NCI-H69 (cell line): ENCODE results near the gene NNT.
"Not testable (repeated sequence)": the region's sequence is repeated elsewhere in the genome, so short reads cannot be mapped to it uniquely, and the experiment has no call there.

Experiments used
- DNase-seq: peaks from one replicate; lab custom pipeline; 2025; lab: John Stamatoyannopoulos, UW

The NNT gene

DNA sequence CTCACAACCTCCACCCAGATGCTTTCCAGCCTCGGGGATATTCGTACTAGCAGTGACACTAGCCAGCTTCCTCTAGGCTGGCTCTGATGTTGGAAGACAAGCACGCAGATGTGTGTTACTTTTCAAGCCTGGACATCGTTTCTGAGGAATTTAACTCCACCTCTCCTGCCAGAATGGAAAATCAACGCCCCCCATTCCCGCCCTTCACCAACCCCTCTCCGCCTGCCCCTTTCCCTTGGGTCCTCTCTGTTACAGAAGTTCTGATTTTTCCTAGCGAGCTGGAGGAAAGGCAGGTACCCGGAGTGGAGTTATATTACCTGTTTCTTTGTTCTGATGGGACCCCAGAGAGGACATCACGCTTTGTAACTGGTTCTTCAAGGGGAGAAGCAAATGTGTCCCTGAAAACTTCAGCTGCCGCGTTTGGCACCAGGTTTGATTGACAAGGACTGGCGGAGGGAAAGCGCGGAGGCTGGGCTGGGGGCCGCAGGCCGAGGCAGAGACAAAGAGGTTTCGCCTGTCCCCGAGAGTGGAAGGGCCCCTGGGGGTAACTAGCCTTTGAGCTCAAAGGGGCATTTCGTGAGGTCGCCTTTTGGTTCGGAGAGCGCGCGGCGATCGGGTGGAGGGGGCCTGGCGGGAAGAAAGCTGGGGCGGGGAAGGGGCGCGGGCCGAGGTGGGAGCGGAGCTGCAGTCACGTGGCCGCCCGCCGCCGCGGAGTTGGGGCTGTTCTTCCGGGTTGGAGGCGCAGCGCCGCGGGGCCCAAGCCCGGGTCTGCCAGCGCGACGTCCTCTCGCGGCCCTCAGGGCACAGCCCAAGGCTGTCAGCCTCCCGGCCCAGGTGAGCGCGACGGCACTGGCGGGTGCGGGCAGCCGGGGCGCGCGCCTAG is at the start of gene NNT:
TSS of gene NNT (plus strand) at position 720 of the 883 bp plus-strand sequence. CDS start 6,016 bp downstream, outside the sequence.
- DNase-seq: peak; percentile 90

DNA sequence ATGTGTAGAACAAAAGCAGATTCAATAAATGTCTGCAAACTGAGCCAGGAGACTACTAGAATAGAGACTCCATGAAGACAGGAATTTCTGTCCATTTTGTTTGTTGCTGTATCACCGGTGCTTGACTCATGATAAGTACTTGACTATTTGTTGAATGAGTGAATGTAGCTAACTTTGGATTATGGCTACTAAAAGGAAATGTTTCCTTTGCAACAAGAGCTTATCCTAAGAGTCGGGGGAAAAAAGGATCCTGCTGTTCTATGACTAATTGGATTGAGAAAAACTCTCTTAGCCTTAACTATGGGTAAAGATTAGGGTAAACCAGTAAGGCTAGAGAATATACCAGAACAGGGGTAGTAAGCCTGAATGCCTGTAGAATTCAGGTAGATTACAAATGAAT is 49.6 kb upstream of the NNT start:
- DNase-seq: no peak

DNA sequence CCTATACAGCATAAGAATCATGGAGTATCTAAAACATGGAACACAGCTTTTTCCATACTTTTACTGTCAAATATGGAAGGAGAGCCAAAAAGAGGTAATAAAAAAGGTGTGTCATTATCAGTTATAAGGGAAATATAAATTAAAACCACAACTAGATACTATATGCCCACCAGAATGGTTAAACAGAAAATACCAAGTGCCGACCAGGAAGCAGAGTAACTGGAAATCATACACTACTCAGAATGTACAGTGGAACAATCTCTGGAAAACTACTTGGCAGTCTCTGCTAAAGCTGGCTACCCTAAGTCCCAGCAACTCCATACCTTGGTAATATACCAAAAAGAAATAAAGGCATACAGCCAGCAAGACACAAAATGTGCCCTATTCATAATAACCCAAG is 48.5 kb upstream of the NNT start:
- DNase-seq: no peak

DNA sequence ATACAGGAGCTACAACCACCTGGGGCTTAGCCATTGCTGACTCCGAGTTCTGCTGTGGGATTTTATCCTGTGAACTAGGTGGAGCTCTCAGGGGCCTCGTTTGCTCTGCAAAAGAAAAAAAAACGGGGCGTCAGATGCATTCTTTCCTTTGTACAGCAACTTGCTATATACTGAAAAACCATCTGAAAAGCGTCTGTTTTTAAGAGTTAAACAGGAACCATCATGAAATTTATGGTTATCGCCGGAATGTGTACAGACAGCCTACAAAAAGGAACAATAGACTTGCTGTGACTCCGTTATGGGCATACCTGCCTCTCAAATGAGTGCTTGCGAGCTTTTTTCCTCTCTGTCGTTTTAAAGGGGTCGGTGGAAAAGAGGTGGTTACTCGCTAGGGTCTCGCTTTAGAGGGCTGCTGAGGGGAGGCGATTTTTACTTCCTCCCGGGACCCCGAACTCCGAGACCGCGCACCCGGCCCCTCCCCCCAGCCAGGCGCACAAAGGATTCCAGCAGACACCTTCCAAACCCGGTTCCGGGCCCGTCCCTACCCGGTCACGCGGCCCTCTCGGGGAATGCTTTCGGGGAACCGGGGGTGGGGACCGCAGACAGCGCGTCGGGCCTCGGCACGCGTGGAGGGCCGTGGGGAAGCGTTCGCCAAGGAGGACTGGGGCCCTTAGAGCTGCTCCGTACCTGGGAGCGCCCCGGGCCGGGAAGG is 46.9 kb upstream of the NNT start:
- peak; percentile 61 for DNase-seq

DNA sequence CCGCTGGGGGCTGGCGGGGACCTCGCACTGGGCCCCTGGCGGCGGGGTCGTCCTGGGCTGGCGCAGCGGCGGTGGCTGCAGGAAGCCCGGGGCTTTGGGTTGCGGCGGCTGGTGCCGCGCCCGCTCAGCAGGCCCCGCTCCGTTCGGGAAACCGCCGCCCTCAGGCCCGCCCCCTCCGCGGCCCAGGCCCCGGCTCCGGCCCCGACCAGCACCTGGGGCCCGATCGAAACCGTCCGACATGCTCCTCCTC is 46.4 kb upstream of the NNT start:
- DNase-seq: not testable (repeated sequence)

DNA sequence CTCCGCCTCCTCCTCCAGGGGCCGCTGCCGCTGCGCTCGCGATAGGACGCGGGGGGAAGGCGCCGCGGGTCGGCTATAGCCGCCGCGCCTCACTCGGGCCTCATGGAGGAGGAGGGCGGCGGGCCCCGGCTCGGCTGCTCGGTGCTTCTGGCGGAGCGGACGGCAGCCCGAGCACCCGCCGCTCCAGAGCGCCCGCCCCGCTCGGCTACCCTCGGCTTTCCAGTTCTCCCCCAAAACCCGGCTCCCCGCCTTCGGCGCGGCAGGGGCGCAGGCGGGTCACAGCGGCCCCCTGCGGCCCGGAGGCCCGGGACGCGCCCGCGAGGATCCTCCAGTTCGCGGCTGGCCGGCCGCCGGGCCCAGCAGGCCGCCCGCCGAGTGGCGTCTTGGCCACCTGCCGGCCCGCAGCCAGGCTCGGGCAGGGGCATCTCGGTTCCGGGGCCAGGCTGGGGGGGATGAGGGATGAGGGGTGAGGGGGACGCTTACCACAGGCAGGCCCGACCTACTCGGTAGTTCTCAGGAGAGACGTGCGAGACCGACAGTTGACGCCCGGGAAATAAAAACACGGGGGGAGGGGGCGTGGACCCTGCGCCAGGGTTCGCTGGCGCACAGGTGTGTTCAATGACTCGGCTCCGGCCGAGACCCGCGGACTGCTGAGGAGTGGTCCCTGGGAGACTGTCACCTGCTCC is 46.0 kb upstream of the NNT start, which contains the start of gene PAIP1:
TSS of gene PAIP1 (minus strand) at position 221 of the 686 bp plus-strand sequence. CDS start 231 bp downstream, outside the sequence.
- DNase-seq: peak; percentile 92

DNA sequence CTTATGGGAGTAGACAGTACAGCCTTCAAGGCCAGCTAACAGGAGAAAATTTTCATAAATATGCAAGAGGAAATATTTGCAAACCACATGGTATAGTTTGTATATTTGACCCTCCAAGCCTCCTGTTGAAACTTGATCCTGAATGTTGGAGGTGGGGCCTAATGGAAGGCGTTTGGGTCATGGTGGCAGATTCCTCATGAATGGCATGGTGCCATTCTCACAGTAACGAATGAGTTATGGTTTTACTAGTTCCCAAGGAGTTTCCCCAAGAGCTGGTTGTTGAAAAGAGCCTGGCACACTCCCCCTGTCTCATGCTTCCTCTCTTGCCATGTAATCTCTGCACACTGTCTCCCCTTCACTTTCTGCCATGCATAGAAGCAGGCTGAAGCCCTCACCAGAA is 42.9 kb upstream of the NNT start:
- DNase-seq: peak; percentile 14

DNA sequence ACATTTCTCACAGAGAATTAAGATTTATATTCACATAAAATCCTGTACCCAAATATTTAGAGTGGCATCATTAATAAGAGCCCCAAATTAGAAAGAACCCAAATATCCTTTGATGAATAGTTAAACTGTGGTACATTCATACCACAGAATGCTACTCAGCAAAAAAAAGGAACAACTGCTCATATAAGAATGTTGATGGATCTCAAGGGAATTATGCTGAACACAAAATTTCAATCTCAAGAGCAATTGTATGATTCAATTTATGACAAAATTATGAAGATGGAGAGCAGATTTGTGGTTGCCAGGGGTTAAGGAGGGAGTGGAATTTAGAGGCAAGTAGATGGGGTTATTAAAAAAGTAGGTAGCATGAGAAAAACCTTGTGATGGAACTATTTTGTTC is 41.6 kb upstream of the NNT start:
- DNase-seq: no peak

DNA sequence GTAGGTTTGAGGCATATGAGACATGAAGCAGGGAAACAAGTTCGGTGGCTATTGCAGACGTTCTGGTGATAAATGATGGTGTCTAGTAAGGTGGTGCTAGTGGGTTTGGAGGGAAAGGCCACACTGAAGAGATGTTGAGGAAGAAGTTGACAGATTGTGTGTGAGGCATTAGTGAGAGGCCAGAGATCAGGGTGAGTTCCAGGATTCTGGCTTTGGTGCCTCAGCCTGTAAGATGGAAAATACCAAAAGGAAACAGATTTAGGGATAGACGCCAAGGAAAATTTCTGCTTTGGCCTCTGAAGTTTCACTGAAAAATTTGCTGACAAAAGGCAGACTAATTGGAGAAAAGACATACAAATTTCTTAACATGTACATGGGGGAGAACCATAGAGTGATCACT is 39.7 kb upstream of the NNT start:
- no peak for DNase-seq

DNA sequence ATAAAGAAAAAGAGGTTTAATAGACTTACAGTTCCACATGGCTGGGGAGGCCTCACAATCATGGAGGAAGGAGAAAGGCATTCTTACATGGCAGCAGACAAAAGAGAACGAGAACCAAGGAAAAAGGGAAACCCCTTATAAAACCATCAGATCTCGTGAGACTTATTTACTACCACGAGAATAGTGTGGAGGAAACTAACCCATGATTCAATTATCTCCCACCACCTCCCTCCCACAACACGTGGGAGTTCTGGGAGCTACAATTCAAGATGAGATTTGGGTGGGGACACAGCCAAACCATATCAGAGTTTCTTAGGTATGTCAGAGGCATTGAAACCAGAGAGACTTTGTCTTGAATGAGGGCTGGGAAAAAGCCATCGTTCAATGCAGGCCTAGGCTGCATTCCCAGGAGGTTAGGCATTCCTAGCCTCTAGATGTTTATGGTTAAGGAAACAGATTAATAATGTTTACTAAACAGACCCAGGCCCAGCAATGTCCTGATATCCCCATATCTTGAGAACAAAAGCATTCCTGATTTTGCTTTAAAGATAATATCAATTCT is 38.6 kb upstream of the NNT start:
- no peak for DNase-seq

DNA sequence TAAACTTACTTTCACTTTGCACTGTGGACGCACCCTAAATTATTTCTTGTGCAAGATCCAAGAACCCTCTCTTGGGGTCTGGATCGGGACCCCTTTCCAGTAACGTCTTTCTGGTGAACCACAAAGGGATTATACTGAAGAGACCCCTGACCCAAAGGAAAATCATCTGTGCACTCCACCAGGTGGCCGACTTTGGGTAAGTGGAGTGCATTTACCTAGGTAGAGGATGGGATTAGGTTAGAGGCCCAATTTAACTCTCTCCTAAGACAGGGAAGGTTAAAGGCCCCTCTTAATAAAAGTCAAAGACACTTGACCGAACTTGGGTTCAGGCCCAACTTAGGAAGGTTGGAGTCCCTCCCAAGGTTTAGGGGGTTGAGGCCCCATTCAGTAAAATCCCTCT is 37.9 kb upstream of the NNT start:
- no peak for DNase-seq

DNA sequence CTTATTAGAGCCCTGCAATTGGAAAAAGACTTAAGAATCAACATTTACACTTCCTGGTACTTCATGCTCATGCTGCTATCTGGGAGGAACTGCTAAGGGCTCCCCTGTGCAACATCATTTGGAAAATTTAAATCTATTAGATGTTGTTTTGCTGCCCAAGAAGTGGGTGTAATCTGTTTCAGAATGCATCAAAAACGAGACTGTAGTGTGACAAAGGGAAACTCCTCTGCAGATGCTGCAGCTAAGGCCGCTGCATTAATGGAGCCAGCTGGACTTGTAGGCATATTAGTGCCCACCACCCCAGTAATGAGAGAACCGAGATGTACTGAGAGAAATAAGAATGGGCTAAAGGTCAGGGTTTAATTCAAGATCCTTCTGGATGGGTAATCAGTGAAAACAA is 35.0 kb upstream of the NNT start:
- no peak for DNase-seq

DNA sequence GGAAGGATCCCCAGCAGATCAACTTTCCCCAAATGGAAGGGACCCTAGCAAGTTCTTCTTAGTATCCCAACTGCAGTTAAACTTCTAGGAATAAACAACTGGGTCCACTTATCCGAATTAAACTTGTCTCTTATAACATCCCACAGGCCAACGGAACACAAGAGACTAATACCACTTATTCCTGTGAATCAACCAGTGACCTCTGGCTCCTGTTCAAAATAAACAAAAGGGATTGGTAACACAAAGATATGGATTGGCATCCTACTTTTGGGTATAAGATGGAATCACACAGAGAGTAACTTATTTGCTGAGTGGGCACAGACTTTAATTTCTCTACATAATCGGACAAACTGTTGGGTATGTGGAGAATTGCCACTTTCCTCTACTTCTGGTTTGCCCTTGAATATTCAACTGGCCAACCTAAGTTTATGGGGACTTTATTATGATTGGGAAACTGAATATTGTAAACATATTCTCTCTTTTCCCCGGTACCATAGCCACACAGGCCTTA is 33.7 kb upstream of the NNT start:
- no peak for DNase-seq

DNA sequence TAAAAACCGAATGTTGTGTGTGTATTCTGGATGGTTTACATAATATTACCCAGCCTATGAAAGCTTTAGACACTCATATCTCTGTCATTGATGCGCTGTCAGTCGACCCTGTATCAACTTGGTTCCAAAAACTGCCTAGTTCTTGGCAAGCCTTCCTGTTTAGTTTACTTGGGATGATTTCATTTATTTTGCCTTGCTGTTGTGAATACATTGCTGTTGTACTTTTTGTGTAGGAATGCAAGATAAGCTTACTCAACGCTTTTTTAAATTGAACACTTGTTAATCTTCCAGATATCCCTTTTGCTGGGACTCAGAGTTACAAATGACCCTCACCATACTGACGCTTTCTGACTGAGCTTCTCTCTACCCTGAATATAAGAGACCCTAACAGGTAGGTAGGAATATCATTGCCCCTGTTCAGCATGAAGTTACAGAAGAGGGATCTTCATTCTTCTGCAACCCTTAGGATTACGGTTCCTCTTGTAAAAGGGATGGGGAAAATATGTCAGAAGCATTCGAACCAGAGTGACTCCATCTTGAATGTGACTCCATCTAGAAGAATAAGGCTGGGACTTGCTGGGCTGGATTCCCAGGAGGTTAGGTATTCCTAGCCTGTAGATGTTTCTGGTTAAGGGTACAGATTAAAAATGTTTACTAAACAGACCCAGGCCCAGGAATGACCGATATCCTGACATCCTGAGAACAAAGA is 32.4 kb upstream of the NNT start:
- no peak for DNase-seq

DNA sequence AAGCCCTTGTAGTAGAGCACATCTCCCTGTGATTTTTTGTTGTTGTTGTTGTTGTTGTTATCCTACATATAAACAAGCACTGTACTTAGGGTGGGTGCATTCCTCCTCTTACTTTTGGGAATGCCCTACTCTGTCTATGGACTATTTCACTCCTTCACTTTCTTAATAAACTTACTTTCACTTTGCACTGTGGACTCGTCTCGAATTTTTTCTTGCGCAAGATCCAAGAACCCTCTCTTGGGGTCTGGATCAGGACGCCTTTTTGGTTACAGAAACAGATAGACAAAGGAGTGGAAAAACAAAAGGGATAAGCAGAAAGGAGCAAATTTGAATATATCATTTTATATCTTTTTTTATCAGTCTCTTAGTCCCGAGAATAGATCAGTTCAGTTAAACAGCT is 31.7 kb upstream of the NNT start:
- DNase-seq: no peak

DNA sequence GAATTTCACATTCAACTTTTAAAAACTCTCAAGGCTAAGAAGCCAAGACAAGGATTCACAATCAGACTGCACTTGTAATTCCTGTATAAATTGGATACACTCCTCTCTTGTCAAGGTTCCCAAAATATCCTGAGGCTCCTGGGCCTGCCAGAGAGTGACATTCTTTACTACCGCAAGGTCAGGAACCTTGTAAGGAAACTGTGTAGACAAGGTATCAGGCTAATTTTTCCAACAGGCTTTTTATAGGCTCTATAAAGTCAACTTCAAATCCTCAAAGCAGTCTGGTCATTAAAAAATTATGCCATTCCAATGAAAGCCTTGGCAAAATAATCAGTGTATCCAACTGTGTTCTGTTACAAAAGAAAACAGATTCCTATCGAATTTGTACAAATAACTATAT is 30.6 kb upstream of the NNT start:
- no peak for DNase-seq

DNA sequence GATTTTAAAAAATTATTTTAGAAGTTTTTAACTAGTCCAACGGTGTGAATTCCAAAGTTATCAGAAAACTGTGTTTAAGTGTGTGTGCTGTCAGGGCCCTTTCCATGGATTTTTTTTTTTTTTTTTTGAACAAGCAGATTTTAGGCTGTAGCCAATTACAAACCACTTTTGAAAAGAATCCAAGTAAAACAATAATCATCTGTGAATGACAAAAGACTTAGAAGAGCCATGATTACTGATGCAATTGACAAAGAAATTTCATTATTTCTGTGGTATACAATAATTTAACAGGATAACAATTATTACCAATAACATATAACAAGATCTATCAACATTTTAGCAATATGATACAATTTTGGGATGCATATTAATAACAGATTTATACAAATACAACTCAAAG is 29.9 kb upstream of the NNT start:
- DNase-seq: peak; percentile 40

DNA sequence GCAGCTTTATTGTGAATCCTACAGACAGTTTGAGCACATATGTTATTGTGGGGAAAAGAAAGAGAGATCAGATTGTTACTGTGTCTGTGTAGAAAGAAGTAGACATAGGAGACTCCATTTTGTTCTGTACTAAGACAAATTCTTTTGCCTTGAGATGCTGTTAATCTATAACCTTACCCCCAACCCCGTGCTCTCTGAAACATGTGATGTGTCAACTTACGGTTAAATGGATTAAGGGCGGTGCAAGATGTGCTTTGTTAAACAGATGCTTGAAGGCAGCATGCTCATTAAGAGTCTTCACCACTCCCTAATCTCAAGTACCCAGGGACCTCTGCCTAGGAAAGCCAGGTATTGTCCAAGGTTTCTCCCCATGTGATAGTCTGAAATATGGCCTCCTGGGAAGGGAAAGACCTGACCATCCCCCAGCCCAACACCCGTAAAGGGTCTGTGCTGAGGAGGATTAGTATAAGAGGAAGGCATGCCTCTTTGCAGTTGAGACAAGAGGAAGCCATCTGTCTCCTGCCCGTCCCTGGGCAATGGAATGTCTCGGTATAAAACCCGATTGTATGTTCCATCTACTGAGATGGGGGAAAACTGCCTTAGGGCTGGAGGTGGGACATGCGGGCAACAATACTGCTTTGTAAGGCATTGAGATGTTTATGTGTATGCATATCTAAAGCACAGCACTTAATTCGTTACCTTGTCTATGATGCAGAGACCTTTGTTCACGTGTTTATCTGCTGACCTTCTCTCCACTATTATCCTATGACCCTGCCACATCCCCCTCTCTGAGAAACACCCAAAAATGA is 22.4 kb upstream of the NNT start:
- DNase-seq: not testable (repeated sequence)

DNA sequence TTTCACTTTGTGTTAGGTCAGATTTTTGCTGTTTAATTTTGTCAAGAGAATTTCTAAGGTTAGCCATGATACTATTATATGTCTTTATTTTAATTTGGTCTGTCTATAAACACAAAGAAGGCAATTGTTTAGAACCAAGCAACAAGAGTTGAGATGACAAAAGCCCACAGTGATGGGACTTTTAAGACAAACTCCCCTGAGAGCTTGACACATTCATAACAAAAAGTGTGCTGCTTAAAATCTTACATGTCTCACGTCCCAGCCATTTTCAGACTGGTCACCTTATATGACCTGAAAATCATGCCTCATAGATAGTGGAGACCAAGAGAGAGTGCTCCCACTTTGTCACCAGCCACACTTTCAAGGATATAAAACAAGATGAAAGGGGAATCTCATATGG is 21.6 kb upstream of the NNT start:
- DNase-seq: no peak

DNA sequence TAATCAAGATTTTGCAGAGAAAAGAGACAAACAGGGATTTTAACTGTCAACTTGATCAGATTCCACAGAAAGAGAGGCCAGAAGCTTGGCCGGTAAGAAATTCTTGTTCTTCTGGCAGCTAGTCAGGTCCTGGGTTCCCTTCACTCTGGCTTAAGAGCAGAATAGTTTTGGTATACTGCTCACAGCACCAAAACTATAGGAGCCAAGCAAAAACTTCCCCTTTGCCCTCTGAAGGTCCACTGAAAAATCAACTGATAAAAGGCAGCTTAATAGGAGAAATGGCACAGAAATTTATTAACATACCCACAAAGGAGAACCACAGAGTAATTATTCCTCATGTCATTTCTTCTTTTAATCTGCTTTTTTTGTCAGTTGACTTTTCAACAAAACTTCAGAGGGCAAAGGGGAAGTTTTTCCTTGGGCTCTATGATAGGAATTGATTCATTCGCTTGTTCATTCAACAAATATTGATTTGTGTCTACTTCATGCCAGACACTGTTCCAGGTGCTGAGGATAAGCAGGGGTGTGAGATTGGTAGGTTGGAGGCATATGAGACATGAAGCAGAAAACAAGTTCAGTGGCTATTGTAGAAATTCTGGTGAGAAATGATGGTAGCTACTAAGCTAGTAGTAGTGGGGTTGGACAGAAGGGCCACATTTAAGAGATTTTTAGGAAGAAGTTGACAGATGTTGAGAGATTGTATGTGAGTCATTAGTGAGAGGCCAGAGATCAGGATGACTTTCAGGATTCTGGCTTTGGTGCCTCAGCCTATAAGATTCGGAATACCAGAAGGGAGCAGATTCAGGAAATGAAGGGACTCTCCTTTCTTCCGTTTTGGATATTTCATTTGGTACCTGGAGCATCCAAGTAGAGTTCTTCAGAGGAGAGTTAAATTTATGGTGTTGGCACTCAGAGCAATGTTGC is 20.6 kb upstream of the NNT start:
- DNase-seq: no peak
